Thoracic aorta (tissue), 2 donors: Measurements from ENCODE around the gene CCDC28A. TPM values are rescaled to one million over a fixed set of nuclear protein-coding genes. Genes with fewer than 3 reads are reported as not detected.

ENCODE experiments used
- ATAC-seq: fragments of 150-250 bp; one replicate; pipeline ENCODE4 v1.8.0; 2017; ENCODE audit warnings: low read depth; ENCODE audit not compliant: insufficient number of reproducible peaks, low FRiP score
- DNase-seq: peaks from one replicate; pipeline ENCODE4 v3.0.0-alpha.2; 2020; ENCODE audit warnings: low spot score
- H3K27ac ChIP-seq, 2 donors: fragments of 200-600 bp; sonication (generic); 1 replicate in 1 of 2; 2 replicates in 1 of 2; pipeline ENCODE4 v1.5.1; 2016; ENCODE audit warnings: mild to moderate bottlenecking in 2 of 2, moderate library complexity in 2 of 2
- H3K27me3 ChIP-seq: fragments of 200-600 bp; sonication (generic); replicated peaks from 2 replicates; pipeline ENCODE4 v1.6.0; 2016; ENCODE audit warnings: mild to moderate bottlenecking; ENCODE audit not compliant: insufficient read depth
- H3K36me3 ChIP-seq: fragments of 200-600 bp; sonication (generic); one replicate; pipeline ENCODE4 v1.5.1; 2016
- H3K4me1 ChIP-seq, 2 donors: fragments of 200-600 bp; sonication (generic); 1 replicate in 1 of 2; 2 replicates in 1 of 2; pipeline versions ENCODE4 v1.5.1 to v1.6.0; 2016; ENCODE audit warnings: low read depth in 2 of 2, mild to moderate bottlenecking in 1 of 2; ENCODE audit not compliant: control insufficient read depth in 1 of 2
- H3K4me3 ChIP-seq: fragments of 200-600 bp; sonication (generic); 2 replicates; pipeline ENCODE4 v1.5.1; 2016; ENCODE audit warnings: mild to moderate bottlenecking
- H3K9me3 ChIP-seq: fragments of 200-600 bp; sonication (generic); 2 replicates; pipeline ENCODE4 v1.5.1; 2016
- total RNA-seq, 2 donors: library from RNA; depleted of rRNA; stranded (reverse); fragments of >200 nt; gene quantifications; one replicate each; pipeline versions ENCODE4 v1.1.0 to v1.2.3, GENCODE V29; 2016
- TF ChIP-seq, protein P1 (sequence below): fragments of 200-600 bp; sonication (generic); IDR thresholded peaks from one replicate; pipeline ENCODE4 v1.5.1; 2019; ENCODE audit warnings: antibody characterized with exemption

Gene CCDC28A
- 10 to 100 TPM in 1 of 2 donors, 1 to 10 TPM in 1; 7.3 to 16.5 TPM for total RNA-seq

DNA sequence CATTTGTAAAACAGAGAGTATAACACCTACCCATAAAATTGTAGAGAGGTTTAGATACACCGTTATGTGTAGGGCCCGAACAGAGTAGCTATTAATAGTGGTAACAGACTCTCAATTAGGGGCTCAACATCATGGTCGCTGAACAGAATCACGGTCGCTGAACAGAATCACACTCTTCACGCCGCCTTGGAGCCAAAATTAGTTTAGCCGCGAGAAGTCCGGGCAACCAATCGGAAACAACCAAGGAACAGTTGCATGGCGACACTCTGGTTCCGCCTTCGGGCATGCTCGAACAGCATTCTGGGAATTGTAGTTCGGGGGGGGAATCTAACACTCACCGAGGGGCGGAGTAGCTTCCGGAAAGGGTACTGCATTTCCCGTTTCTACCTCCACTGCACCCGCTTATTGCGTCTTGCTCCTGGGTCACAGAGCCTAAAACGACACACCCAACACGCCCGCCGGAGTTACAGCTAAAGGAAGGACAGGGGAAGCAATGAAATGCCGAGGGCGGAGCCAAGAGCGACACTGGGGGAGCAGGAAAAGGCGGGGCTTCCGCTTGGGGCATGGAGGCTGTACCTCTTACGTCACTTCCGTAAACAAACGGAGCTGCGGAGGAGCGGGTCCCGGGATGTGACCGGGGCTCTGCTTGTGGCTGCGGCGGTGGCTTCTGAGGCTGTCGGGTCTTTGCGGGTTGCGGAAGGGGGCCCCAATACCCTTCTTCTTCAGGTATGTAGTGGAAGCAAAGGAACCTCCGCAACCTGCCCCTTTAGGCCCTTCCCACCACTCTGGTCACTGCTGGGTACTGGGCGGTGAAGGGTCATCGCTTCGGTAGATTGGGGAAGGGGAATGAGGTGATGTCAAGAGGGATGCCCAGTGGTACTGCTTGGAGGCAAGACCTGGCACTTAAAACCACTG, at the start of gene CCDC28A:
Gene CCDC28A, plus strand, starts transcription at position 593 of the 915 bp plus-strand sequence. CDS start 2,352 bp downstream, outside the sequence.
- Histone ChIP-seq H3K27me3 (no peaks in the 10 kb centered on the region), H3K4me3 (peak within 1 kb of the TSS; percentile 80), H3K27ac (peak within 1 kb of the TSS; percentile 87 to 98), H3K4me1 (peaks cover 10 to 18% of the 10 kb centered on the region in 2 donors), H3K9me3 (no peaks in the 10 kb centered on the region), H3K36me3 (no peaks in the 10 kb centered on the region)
- DNase-seq (peak; percentile 90), ATAC-seq (peak; percentile 99)
- TF ChIP-seq, protein P1, sequence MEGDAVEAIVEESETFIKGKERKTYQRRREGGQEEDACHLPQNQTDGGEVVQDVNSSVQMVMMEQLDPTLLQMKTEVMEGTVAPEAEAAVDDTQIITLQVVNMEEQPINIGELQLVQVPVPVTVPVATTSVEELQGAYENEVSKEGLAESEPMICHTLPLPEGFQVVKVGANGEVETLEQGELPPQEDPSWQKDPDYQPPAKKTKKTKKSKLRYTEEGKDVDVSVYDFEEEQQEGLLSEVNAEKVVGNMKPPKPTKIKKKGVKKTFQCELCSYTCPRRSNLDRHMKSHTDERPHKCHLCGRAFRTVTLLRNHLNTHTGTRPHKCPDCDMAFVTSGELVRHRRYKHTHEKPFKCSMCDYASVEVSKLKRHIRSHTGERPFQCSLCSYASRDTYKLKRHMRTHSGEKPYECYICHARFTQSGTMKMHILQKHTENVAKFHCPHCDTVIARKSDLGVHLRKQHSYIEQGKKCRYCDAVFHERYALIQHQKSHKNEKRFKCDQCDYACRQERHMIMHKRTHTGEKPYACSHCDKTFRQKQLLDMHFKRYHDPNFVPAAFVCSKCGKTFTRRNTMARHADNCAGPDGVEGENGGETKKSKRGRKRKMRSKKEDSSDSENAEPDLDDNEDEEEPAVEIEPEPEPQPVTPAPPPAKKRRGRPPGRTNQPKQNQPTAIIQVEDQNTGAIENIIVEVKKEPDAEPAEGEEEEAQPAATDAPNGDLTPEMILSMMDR, result no peak

DNA sequence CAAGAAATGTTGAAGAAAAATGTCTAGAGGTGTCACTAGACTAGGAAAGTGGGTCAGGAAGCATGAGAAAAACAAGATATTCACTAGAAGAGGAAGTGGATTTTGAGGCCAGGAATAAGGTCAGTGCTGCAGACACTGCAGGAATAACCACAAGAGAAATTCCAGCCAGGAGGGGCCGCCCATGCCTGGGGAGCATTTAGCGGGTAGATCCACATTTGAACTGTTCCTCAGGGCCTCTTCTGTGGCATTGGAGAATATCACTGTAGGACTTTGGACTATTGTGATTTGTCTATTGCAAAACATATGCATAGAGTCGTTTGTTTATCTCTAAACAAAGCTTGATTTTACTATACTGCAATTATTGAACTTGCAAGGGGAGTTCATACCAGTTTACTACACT, 49.6 kb upstream of the CCDC28A start:
- TF ChIP-seq, protein P1, result no peak
- H3K27ac ChIP-seq, result no peak overlapping the region
- H3K9me3 ChIP-seq, result no peaks in the 10 kb centered on the region
- peaks cover 0 to 3% of the 10 kb centered on the region in 2 donors for H3K4me1 ChIP-seq
- H3K4me3 ChIP-seq, result no peak overlapping the region
- H3K27me3 ChIP-seq, result no peaks in the 10 kb centered on the region
- H3K36me3 ChIP-seq, result no peaks in the 10 kb centered on the region
- no peak for DNase-seq
- ATAC-seq, result no peak

DNA sequence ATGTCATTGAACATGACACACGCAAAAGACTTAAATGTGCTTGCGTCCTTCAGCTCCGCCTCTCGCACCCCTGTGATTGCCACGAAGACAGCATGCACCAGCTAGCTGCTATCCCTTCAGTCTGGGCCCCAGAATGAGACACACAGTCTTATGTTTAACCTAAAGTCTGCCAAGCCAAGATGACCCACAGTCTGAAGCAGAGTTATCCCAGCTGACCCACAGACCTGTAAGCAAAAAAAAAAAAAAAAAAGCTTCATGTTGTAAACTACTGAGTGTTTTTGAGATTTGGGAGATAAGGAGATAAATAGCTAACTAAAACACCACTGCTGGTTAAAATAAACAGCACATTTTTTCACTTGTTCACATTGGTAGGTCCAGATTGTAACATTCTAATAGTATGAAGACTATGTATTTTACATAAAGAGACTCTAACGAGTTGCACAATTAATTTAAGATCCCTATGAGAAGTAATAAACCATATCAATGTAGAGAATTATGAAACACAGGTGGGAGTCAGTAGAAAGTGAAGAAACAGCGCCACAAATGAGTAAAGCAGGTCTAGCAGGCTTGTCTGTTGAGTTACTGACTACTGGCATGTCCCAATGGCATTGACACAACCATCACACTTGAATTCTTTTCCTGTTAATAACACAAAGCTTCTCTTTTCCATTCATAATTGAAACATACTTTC, 47.4 kb upstream of the CCDC28A start:
- no peak for DNase-seq
- no peak overlapping the region for H3K27ac ChIP-seq
- ATAC-seq, result no peak
- TF ChIP-seq, protein P1, result no peak
- peaks cover 0 to 3% of the 10 kb centered on the region in 2 donors for H3K4me1 ChIP-seq
- no peak overlapping the region for H3K4me3 ChIP-seq
- H3K9me3 ChIP-seq, result no peaks in the 10 kb centered on the region
- H3K27me3 ChIP-seq, result no peaks in the 10 kb centered on the region
- no peaks in the 10 kb centered on the region for H3K36me3 ChIP-seq

DNA sequence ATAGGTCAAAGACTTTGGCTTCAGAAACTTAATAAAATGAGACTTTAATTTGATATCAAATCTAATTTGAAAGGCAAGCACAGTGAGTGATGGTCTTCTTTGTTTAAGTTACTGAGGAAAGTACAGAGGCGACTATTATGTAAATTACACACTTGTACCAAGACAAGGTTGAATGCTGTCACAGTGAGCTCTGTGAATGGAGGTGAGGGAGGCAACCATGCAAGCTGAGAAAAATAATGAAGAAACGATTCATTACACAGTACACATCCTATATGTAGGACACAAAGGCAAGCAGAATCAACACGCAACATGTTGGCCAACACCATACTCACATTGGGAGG, 46.8 kb upstream of the CCDC28A start:
- Histone ChIP-seq H3K4me3 (no peak overlapping the region), H3K27me3 (no peaks in the 10 kb centered on the region), H3K4me1 (peaks cover 0 to 3% of the 10 kb centered on the region in 2 donors), H3K27ac (no peak overlapping the region), H3K9me3 (no peaks in the 10 kb centered on the region), H3K36me3 (no peaks in the 10 kb centered on the region)
- ATAC-seq (no peak), DNase-seq (no peak)
- TF ChIP-seq, protein P1, result no peak

DNA sequence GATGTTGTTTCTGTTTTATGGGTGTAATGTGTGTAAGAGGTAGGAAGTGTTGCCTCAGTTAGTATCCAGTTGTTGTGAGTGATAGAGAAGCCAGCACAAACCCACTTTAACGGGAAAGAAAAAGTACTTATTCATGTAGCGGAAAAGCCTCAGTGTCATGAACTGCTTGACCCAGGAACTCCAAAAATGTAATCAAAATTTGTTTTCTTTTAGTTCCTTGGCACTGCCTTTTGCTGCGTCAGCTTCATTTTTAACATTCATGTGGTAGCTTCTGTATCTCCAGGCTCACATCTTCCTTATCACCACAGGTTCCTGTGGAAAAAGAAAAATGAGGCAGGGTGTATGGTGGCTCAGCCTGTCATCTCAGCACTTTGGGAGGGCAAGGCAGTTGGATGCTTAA, 46.4 kb upstream of the CCDC28A start:
- ATAC-seq (no peak), DNase-seq (no peak)
- H3K27me3 ChIP-seq, result no peaks in the 10 kb centered on the region
- TF ChIP-seq, protein P1, result no peak
- H3K27ac ChIP-seq, result no peak overlapping the region
- no peaks in the 10 kb centered on the region for H3K36me3 ChIP-seq
- no peaks in the 10 kb centered on the region for H3K9me3 ChIP-seq
- no peak overlapping the region for H3K4me3 ChIP-seq
- H3K4me1 ChIP-seq, result peaks cover 0 to 3% of the 10 kb centered on the region in 2 donors
